ENCODE data around the gene GPR156.
"Not testable (repeated sequence)": the region's sequence is repeated elsewhere in the genome, so short reads cannot be mapped to it uniquely, and the experiment has no call there.

The GPR156 gene

DNA sequence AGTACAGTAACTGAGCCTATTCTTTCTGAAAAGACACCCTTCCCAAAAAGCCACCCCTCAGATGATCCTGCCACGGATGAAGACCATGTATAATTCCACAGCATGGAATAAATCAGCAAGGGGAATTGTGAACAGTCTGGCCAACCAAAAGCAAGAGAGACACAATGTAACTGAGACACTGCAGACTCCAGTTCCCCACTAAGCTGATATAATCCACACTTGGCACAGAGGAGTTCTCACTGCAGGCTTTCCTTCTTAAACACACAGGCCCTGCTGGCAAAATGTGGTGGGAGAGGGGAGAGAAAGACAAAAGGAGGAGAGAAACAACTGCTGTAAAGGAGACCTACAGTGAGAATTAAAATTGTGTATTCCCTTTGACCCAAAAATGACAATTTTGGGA, 12.7 kb downstream of the GPR156 start:
- no peak for DNase-seq

- DNase-seq, result no peak
These were observed 19.0 kb downstream of the GPR156 start for GRCh38 chr3:120265989-120266388.

DNA sequence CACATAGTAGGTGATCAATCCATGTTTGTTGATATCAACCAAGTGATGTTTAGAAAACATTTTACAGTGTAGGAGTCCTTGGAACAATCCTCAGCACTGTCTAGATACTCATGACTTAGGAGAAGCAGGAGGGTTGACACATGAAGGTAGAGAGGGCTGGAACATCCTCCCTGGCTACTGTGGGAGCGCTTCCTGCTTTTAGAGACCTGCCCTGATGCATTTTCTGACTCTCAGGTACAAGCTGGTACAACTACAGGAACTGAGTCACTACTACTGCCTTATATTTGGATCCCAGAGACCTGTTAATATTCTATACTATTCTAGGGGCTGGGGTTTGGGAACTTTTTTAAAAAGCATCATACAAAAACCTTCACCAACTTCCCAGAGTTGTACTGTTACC, 20.1 kb downstream of the GPR156 start:
- DNase-seq, result no peak

- no peak for DNase-seq
These were observed 21.2 kb downstream of the GPR156 start for GRCh38 chr3:120263792-120264191.

GRCh38 chr3:120258009-120258408, 27.0 kb downstream of the GPR156 start:
- DNase-seq, result no peak

- DNase-seq, result no peak
These were observed 39.6 kb downstream of the GPR156 start for GRCh38 chr3:120245386-120245785.

- no peak for DNase-seq
These were observed 40.2 kb downstream of the GPR156 start for GRCh38 chr3:120244834-120245225.

GRCh38 chr3:120239644-120240043, 45.4 kb downstream of the GPR156 start:
- DNase-seq, result no peak

DNA sequence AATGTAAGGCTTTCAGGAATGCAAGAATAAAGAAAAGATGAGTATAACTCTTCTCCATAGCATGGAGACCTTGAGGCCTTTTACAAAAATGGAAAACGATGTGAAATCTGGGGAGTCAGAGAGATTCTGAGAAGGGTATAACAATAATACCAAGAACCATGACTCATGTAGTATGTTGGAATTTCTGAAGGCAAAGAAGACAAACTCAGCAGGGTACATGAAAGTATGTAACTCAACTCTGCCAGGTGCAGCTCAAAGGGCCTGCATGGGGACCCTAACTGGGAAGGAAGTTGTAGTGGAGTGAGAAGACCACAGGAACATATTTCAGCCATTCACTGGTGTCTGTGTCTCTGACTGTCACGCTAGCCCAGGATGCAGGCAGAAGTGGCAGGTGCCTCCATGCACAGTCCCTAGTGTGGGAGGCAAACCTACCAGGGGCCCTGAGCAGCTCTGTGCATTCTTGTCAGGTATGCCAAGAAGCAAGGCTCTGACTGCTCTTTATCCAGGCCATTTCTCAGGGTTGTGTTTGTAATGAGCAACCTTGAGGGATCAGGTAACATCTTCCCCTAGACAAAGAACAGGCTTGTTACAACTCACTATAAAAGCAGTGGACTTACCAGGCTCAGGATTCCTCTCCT, 57.2 kb downstream of the GPR156 start:
- DNase-seq, result no peak

DNA sequence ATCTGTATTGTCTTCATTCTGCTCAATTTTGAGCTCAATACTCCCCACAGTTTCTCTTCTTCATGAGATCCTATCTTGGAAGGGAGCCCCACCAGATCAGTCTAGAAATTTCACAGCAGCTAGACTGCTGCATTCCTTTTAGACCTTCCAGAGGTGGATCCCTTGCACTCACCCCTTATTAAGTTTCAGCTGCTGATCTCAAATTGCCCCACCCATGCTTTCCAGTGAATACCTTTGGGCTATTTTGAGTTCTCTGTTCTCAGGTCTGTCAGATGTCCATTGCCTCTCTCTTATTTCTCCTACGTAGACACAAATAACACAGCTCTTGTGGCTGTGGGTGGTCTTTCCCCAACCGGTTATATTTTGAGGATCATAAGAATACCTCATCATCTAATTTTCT, 60.8 kb downstream of the GPR156 start:
- DNase-seq, result no peak

GRCh38 chr3:120218981-120219380, 66.0 kb downstream of the GPR156 start:
- DNase-seq, result no peak

DNA sequence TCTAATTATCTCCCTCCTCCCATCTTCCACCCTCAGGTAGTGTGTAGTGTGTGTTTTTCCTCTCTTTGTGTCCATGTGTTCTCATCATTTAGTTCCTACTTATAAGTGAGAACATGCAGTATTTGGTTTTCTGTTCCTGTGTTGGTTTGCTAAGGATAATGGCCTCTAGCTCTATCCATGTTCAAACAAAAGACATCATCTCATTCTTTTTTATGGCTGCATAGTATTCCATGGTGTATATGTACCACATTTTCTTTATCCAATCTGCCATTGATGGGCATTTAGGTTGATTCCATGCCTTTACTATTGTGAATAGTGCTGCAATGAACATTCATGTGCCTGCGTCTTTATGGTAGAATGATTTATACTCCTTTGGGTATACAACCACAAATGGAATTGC, 68.4 kb downstream of the GPR156 start:
- DNase-seq, result not testable (repeated sequence)

DNA sequence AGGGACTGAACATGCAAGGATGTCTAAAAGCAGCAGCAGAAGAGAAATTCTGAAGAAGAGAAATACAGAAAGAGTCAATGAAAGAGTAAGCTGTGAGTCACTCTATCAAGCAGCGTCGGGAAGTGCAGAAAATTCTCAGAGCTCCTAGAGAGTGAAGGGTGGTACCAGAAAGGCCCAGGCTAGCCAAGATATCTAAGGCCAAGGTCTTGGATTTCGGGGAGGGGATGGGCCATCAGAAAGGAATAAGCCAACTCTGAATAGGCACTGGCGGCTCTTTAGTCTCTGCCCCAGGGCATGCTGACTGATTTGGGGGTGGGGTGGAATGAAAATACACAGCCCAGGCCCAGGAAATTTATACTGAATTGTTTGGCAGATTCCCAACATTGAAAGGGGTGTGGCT, 70.8 kb downstream of the GPR156 start:
- DNase-seq, result no peak

DNA sequence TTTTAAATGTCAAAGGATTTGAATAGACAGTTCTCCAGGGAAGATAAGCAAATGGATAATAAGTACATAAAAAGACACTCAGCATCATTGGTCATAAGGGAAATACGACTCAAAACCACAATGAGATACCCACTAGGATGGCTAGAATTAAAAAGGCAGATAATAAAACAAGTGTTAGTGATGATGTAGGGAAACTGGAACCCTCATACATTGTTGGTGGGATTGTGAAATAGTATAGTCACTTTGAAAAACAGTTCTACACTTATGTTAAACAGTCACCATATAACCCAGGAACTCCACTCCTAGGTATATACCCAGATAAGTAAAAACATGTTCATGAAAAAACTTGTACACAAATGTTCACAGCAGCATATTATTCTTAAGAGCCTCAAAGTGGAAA, 72.5 kb downstream of the GPR156 start:
- no peak for DNase-seq

DNA sequence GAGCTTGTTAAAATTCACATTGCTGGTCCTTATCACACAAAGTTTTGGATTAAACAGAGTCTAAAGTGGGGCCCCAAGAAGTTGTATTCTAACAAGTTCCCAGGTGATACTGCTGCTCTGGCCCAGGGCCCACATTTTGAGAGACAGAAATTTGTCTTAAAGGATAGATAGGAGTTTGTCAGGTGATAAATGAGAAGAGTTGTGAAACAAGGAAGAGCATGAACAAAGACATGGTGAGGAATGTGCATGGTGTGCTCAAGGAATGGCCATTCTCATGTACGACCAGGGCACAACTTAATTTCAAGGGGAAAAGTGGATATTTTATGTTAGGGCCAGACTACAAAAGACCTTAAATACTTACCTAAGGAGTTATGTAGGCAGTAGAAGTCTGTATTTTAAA, 75.6 kb downstream of the GPR156 start:
- DNase-seq, result no peak

DNA sequence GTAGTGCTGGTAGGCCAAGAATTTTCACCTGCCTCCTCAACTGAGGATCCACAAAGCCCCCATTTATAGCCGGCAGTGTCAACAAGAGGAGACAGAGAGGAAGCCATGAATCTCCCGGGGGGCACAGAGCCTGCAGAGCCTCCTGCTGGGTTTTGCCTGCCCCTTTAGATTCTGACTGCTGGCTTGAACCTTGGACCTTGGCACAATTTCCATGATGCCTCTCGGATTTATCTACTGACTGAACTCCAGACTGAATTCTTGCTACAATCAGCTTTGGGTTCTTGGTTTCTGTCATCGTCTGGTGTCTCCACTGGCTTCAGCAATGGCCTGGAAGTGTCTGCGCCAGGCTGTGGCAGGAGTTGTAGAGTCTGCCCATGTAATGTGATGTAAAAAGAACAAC, 80.7 kb downstream of the GPR156 start:
- DNase-seq, result no peak

GRCh38 chr3:120203621-120204020, 81.4 kb downstream of the GPR156 start:
- DNase-seq, result no peak

- DNase-seq, result no peak
These were observed 82.0 kb downstream of the GPR156 start for GRCh38 chr3:120203016-120203415.

DNA sequence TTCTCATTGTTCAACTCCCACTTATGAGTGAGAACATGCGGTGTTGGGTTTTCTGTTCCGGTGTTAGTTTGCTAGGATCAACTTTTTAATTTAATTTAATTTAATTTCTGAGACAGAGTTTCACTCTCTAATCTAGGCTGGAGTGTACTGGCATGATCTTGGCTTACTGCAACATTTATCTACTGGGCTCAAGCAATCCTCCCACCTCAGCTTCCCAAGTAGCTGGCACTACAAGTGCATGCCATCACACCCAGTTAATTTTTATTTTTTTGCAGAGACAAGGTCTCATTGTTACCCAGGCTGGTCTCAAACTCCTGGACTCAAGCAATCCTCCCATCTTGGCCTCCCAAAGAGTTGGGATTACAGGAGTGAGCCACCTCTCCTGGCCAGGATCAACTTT, 82.7 kb downstream of the GPR156 start:
- no peak for DNase-seq

DNA sequence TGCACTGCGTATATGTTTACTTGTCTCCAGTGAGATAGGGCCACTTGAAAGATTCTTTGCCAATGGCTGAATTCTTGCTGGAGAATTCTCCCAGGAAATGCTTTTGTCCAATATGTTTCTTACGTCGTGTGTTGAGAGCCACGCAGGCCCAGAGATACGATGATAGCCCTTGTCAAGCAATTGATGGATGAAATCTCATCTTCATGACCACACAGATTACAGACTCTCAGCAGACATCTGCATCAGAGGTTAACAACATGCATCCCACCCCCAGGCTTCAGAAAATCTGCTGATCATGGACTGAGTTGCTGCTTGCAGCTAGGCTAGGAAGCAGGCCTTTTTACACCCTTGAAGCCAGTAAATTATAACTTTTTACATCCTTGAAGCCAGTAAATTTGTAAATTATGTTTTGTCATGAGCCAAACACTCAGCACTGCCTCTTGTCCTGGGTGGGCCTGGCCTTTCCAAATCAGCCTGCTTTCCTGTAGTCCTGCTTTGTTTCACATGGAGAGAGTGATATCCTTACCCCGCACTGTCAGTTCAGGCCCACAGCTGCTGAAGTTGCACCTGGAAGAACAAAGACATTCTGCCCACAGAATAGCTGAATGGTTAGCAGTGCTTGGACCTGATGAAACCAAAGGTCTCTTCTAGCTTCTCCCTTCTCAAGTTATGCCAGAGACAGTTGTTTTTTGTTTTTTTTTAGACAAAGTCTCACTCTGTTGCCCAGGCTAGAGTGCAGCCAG, 84.4 kb downstream of the GPR156 start:
- no peak for DNase-seq

DNA sequence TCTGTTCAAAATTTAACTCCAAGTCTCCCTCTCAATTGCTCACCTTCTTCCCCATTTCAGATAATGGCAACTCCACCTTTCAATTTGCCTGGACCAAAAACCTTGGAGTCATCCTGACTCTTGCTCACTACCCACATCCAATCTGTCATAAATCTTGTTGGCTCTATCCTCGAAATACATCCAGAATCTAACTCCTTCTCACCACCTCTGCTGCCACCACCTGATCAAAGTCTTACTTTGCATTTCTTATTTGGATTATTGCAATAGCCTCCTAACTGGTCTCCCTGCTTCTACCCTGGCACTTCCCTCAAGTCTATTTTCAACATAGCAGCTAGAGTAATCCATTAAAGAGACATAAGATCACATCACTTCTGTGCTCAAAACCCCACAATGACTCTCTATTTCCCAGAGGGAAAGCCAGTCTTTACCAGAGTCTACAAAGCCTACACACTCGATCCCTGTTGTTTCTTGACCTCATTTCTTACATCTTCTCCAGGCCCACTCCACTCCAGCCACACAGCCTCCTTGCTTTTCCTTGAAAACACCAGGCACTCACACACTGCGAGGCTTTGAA, 86.6 kb downstream of the GPR156 start:
- peak; percentile 3 for DNase-seq

GRCh38 chr3:120196812-120197211, 88.2 kb downstream of the GPR156 start:
- DNase-seq, result no peak

DNA sequence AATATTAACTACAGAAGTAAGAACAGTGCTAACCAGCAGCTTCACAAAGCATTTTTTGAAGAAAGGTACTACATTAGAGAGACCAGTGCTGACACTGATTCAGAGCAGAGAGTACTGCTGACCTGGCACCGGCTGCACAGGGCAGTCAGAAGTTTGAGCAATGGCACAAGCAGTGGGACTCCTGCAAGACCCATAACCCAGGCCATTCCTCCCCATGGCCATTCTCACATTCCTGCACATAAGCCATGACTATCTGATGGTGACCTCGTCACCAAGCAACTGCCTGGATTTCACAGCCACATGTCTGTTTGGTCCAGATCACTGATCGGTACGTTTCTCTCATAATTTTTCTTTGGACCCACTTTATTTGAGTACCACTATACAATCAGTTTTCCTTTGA, 88.7 kb downstream of the GPR156 start:
- DNase-seq, result no peak

DNA sequence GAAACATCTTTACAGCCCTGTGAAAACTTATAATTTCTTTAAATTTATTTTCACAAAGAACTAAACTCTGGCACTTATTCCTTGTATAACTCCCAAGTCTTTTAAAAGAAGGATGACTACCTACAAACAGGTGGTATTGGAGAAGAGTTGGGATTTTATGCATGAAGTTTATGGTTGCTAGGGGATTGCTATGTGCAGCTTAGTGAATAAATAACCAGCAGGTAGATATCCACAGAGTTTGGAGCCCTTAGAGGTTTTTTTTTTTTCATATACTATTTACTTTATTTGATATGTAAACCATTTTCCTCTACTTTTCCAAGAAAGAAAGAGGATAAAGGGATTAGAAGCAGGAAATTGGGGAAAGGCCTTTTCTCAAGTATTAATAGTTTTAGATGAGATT, 91.5 kb downstream of the GPR156 start:
- DNase-seq, result no peak

DNA sequence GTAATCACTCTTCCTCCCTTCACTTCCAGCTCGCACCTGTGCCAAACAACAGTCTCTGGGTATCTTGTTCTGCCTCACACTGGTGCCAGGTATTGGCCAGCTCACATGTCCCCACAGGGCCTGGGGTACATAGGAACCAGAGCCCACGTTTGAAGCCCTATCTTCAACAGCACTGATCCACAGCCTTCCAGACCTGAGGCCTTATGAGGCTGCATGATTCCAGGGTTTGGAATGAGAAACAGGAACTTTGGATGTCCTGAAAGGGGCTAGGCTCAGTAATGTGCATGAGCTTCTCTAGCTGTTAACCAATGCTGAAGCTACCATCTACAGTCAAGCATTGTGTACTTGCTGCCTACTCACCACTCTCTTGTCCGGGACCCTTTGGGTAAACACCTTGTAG, 92.4 kb downstream of the GPR156 start:
- no peak for DNase-seq
